Activated CD4-positive, alpha-beta T cell treated with anti-CD3 and anti-CD28 coated beads, Interleukin-2, Interleukin-6, amounts not matched to agents 100 ng/mL and 50 ng/mL, durations not matched to agents 16 hours and 8 hours (primary cell): ENCODE results near the gene TMEM132D.
A peak's percentile ranks its signal among the peaks of the same experiment; 100 is the strongest.
"Not testable (repeated sequence)": the region's sequence is repeated elsewhere in the genome, so short reads cannot be mapped to it uniquely, and the experiment has no call there.

Experiments
- DNase-seq: peaks from one replicate; pipeline ENCODE4 v3.0.0-alpha.2; 2020

The TMEM132D gene

DNA sequence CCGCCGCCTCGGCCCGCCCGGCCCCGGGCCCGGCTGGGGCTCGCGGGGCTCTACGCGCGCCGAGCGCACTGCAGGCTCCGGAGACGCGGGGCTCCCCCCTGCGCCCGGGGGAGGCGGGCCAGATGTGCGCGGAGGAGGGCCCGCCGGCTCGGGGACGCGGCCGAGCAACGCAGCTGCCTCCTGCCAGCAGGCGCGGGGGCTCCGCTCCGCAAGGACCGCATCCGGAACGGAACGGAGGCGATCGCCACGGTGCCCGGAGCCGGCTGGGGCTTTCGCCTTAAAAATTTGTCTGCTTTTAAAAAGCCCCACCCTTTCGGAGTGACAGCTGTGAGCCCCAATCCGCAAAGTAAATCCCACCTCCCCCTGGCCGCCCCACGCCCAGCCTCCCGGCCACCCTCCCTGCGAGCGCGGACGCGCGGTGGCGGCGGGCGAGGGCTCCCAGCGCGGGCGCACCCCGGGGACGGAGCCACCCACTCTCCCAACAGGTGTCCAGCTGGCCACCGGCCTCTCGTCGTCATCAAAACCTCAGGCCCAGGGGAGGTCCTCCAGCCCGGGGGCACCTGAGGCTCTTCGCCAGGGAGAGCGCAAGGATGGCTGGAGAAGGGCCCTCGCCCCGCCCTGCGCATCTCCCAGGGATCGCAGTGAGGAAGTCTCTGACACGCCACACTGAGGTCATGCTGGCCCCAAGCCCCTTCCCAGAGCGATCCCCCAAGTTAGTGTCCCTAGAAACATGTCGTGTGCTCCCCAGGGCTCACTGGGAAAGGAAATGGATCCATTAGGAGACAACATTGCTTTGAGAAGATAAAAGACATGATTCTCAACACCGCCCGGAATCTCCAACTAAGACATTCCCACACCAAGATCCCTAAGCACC, at the start of gene TMEM132D:
TMEM132D (minus strand) TSS at position 70 of the 874 bp plus-strand sequence.
- no peak for DNase-seq

DNA sequence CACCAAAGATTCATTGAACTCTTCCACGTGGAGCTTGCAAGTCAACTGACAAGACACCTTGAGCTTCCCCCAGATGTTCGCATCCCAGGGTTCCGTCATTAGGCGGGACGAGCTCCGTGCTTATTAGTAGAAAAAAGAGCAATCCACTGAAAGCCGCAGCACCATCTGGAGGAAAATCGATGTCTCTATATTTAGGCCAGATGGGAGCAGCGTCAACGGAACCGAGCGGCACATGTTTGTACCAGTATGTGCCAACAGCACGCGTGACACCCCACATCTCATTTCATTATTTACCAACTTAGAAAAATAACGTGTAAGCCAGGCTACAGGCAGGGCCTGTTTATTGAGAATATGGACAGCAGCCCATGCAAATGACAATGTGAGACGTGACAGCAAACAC, 45.8 kb upstream of the TMEM132D start:
- DNase-seq: no peak

DNA sequence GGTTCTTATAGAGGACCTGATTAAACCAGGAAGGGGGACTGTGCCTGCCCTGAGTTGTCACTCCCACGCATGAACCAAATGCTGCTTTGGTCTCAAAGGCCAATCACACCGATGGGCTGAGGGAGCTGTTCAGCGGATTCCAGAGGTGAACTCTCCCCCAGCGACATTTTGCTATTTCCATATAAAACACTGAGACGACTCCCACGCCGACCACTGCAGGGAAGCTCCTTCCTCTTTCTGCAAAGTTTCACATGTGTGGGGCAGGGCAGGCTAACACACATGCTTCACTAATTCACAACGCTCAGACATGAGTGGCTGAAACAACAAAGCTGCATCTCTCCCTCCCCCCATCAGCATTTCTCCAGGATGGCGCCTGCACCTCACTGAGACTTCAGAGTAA, 37.8 kb upstream of the TMEM132D start:
- no peak for DNase-seq

DNA sequence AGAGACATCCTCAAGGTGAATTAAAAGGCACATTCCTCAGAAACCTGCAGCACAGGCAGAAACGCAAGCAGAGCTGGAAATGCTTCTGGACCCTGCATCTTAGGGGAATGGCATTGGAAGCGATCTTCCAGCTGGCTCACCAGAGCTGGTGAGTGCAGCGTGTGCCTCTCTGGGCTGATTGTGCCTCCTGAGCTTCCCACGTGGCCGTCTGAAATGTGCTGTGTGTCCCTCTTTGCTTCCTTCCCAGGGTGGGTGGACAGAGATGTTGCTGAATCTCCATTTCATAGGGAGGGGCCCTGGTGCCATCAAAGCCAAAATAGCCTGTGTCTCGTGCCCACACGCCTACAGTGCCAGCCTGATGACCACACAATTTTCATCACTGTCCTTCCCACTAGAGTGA, 34.3 kb upstream of the TMEM132D start:
- DNase-seq: no peak

DNA sequence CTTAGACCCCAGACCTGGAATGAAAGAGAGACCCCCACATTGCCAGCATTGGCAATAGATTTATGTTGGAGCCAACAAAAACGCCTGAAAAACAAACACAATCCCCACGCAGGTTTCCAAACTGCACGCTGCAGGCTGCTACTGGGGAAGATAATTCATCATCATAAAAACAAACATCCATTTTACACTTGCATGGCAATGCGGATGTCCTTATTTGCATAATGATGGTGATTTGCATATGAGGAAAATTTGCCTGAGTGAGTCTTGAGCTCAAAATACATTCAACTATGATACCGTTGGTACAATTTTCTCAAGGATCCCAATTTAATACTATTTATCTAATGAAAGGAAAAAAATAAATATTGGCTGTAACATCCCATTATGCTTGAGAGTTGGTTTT, 33.6 kb upstream of the TMEM132D start:
- no peak for DNase-seq

DNA sequence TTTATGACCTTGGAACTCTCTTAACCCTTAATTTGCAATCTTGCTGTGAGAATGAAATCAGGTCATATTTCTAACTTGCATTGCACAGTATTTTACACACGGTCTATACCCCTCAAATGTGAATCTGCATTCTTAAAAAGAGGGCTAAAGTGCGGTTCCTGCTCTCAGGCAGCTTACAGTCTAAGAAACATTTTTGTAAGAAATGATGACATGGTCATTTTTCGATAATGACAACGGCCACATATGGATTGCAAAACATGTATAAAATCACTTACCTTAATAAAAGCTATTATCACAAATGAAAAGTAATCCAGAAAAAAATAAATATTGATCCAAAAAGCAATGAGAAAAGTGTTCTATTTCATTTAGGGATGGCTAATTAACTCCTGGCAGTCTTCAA, 24.8 kb upstream of the TMEM132D start:
- DNase-seq: no peak

DNA sequence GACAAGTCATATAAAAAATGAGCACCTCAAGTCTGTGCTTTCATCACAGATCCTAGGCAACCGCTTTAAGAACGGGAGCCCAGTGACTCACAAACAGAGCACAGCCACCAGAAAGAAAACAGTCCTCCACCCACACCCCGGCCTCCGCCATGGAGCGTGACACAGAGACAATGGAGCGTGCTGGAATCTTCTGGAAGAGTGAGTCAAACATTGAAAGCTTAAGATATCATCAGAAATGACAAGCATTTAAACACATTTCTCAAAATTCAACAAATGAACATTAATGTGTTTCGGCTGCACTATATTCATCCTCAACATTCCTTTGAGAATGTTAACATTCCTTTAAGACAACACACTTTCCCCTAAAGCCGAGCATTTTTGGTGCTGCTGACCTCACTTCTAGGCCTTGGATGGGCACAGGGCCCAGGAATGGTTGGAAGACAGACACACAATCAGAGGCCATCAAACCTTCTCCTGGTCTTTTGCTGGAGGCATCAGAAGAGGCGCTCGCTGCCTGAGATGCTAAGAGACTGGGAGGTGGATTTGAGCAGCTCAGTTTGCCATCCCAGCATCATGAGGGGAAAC, 23.6 kb upstream of the TMEM132D start:
- no peak for DNase-seq

DNA sequence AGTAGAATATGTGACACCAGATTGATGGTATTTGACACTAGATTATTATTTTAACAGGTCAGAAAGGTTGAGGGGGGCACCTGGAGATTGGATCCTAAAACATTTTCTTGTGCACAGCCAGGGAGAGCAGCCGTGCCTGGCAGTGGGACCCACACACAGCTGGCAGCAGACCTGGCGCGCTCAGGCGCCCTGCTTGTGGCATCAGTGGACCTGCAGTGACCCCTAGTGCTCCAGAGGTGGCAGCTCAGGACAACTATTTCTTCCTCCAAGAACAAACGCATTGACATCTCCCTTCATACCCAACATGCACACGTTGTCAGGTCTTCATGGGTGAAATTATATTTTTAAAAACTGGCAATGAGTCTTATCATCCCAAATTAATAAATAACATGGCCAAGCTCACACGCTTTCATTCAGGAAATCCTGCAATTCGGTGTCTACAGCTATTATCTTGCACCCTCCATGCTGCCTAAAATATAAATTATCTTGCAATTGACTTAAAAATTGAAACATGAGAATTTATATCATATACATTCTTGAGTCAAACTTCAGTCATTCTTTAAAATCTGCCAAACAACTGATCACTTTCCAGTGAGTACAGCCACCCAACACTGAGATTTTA, 7.7 kb upstream of the TMEM132D start:
- DNase-seq: peak; percentile 50

DNA sequence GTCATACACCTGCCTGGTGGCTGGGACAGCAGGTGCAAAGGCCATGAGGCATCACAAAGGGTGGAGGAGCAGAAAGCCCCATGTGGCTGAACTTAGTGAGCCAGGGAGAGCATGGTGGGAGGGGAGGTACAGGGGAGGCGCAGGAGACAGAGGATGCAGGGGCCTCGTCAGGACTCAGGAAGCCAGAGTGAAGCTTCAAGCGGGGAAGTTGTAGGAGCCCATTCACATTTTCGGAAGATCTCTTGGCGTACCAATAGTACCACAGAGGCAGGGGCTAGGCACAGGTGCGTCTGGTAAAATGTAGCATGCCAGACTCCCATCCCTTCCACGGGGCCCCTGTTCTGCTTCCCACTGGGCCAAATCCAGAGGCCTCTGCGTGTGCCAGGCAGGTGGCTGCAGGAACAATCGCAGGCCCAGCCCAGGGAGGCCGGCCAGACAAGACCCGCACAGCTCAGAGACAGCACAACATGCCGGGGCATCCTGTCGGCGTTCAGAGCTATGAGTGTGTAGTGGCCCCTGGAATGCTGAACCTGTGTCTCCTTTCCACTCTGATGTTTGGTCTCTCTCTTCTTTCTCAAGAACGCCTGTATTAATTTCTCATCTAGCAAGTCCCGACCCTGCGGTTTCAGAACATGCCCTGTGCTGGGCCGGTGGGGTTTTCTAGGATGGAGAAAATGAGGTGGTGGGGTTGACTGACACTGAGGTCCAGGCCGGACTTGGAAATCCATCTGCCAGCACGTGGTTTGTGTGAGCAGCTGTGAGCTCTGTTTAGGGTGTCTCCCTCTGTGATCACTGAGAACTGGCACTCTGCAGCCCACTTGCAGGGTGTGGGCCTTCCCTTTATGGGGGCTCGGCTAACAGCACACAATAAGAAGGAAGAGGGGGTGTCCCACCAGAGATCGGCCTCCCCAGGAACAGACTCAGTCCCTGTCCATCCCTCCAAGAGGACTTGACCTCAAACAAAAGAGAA, 5.5 kb upstream of the TMEM132D start:
- DNase-seq: no peak

DNA sequence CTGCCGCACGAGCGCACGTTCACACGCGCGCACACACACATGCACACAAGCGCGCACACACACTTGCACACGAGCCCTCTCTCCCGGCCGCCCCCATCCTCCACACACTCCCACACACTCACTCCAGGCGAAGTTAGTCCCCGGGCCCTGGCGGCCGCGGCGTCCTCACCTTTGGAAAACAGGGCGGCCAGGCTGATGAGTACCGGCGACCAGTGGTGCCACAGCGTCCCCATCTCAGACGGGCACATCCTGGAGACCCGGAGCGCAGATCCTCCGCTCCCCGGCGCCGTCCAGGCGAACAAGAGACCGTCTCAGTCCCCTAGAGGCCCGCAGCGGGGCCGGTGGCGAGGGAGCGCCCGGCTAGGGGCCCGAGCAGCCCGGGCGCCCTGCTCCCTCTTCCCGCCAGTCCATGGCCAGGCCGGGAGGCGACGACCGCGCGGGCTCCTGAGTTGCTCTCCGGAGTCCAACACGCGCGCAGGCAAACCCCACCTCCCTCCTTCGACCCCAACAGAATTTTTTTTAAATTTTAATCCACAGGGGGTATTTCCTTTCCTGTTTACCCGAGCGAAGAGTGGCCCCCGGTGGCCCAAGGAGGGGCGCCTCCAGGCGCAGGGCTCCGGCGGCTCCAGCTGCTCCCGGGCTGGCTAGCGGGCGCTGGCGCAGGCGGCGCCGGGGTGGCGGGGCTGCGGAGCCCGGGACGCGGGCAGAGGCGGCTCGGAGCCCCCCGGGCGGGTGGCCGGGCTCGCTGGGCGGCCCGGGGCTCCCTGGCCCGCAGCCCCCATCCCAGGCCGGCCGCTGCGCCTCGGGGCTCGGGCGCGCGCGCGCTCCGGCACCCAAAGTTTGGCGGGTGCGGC, 506 bp downstream of the TMEM132D start:
- no peak for DNase-seq

DNA sequence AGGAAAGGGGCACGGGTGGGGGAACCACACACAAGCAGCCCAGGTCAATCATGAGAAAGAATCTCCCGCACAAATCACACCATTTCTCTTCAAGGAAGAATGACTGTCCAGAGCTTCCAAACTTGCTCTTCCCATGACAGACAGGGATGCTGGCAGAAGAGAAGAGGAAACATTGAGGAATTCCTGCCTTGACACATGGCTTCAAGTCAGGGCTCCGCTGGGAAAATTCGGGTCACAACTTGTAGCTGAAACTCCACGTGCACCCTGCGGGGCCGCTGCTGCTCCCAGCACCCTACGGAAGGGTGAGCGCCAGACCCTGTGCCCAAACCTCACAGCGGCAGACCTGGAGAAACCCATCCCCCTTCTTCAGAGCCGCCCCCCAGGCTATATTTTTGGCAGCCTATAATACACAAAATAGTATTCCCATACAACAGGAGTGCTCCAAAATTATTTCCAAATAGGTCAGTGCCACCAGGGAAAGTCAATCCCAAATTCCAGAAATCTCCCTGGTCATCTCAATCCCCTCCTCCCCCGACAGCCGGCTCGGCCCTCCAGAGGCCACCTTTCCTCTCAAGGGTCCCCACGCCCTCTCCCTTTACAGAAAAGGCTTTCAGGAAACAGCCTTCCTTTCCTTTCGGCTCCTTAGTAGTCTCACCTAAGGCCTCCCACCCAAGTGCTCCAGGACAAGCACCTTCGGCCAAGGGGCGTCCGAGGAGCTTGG, 1.3 kb downstream of the TMEM132D start:
- DNase-seq: no peak

DNA sequence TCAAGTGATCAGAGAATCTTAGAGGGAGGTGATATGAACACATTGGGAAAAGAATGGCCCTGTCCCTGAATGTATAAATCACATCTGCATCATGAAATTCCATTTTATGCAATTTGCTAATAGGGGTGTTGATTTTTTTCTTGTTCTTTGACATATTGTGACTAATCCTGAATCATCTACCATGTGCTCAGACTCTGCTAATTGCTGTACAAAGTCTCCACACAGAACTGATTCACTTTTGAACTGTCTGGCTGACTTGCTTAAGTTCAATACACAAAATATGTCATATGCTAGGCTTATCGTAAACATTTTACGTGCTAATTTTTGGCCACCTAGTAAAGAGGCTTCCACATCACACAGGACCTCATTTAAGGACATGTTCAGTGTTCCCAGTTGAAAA, 2.6 kb downstream of the TMEM132D start:
- no peak for DNase-seq

DNA sequence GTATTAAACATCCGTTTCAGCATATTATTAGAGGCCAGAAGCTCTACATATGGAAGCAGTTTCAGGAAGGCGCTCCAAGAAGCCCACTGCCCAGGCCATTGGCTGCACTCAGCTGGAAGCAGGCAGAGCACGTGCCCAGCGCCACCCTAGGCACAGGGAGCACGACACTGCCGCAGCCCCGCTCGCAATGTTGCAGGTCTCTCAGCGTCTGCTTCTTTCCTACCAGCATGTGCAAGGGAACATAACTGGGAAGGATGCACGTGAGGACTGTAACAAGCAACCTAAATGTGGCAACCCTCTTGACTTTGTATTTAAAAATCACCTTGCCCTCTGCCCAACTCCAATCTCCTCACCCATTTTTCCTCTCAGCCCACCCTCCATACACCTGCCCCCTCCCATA, 3.5 kb downstream of the TMEM132D start:
- DNase-seq: no peak

DNA sequence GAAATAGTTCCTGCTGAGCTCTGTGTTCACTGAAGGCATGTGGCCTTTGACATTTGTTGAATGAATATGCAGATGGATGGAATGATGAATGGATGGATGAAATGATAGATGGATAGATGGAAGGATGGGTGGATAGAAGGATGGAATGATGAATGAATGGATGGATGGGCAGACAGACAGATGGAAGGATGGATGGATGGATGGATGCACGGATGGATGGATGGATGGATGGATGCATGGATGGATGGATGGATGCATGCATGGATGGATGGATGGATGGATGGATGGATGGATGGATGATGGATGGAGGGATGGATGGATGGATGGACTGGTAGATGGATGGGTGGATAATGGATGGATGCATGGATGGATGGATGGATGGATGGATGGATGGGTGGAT, 4.8 kb downstream of the TMEM132D start:
- DNase-seq: not testable (repeated sequence)

DNA sequence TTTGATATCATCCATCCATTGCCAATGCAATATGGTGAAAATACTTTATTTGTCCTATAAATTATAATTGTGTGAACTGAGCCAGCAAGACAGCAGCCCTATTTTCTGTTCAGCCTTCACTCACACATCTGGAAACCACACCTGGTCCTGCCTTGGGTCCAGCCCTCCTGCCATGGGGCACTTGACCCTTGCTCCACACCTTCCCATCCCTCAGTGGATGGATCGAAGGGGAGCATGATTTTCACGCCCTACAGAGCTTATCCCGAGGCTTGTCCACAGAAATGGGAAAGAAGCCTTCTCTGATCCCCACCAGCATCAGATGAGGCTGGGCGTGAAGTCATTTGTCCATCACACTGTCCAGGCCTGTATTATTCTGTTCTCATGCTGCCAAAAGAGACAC, 10.1 kb downstream of the TMEM132D start:
- DNase-seq: no peak

DNA sequence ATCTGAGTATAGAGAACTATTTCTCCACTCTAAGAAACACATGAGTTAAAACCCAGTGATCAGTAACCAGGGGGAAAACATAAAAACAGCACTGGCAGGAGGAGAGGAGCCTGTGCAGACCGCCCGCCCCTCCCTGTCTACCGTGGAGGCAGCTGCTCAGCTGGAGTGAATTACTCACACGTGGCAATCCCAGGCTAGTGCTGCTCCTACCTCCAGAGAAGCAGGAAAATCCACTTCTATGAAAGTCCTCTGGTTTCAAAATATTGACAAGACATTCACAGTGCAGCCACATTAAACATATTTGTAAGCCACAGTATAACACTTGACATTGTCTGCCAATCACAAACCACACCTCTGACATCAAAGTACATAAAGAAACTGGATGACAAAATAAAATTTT, 16.7 kb downstream of the TMEM132D start:
- no peak for DNase-seq

DNA sequence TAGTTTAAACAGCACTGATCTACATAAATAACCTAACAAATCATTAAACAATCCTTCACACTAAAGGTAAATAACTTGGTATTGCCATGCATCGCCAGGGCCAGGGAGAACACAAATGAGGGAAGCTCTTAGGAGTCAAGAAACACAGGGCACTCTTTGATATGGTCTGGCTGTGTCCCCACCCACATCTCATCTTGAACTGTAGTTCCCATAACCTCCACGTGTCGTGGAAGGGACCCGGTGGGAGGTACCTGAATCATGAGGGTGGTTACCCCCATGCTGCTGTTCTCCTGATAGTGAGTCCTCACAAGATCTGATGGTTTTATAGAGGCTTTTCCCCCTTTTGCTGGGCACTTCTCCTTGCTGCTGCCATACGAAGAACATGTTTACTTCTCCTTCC, 17.3 kb downstream of the TMEM132D start:
- no peak for DNase-seq

DNA sequence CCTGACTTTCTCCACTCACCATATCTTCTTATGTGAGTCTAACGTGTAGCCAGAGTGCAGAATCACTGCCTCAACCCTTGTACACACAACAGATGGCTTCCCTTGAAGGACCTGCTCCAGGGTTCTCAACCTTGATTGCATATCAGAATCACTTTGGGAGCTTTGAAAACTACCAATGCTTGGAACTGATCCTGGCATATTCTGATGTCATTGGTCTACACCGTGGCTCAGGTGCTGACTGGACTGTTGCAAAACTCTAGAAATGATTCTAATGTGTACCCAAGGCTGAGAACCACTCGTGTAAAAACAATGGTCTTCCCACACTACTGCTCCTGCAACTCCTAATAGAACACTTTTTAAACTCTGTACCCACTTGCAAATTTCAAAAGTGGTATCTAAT, 18.5 kb downstream of the TMEM132D start:
- DNase-seq: no peak

DNA sequence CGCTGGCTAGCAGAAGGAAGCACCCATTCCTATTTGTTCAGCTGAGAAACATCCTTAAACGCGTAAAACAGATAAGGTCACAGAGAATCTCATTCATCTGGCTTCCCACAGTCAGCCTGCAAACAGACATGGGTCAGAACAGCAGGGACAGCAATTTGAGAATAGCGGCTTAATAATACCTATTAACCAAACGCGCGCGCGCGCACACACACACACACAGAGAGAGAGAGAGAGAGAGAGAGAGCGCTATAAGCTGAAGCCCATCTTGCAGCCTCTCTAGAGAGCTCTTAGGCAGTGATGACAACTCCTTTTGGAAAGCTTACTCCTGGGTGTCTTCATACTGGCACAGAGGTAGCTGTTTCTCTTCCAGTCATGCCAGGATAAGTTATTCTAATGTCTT, 26.4 kb downstream of the TMEM132D start:
- DNase-seq: no peak

DNA sequence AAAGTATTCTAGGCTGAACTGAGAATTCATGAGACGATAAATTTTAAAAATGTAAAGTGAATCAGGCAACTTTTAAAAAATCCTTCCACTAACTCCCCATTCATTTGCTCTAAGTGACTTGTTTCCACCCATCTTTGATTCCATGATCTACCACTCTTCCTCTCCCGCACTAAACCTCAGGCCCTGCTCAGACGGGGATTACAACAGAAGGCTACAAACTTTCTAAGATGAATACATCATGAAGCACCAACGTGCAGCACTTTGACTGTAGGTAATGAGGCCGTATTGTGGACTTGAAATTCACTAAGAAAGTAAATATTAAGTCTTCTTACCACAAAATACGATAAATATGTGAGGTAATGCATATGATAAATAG, 30.0 kb downstream of the TMEM132D start:
- DNase-seq: no peak

DNA sequence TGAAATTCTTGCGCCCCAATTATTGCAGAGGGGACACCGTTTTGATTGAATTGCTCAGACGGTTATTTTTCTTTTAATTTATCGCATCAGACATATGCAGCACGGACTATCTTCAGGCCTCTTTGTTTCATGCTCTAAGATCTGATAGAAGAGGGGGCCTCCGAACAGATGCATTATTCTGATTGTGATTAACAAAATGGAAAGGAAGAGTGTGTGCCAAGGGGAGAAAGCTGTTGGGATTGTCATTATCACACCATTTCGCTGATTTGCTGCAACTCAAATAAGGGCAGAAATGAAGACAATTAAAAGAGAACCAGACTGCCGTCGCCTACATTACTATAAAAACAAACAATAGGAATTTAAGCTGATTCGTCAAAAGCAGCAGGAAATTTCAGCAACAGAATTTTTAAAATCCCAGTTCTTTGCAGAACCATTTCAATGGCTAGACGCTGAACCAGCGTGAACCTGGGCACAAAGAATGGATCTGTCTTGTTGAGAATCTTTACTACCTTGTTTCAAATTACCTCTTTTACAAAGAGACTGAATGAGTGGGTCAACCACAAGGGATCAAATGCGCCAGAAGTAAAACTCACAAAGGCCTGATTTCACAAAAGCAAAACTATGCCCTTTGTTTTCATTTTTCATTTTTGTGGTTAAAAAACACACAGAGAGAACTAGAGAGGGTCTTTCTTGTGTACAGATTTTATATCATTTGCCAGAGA, 30.6 kb downstream of the TMEM132D start:
- DNase-seq: no peak
